T-helper 1 cell (primary cell): ENCODE results near the gene FBXW4.
"Not testable (repeated sequence)": the region's sequence is repeated elsewhere in the genome, so short reads cannot be mapped to it uniquely, and the experiment has no call there.

Experiments
- DNase-seq, 5 donors: peaks; one replicate each; pipeline ENCODE4 v3.0.0-alpha.2; 2012 to 2020

Gene FBXW4

GRCh38 chr10:101616415-101617101, 78.4 kb downstream of the FBXW4 start:
- DNase-seq, result no peak

GRCh38 chr10:101615525-101616116, 79.3 kb downstream of the FBXW4 start:
- no peak for DNase-seq

GRCh38 chr10:101614663-101615524, 80.1 kb downstream of the FBXW4 start:
- no peak for DNase-seq

DNA sequence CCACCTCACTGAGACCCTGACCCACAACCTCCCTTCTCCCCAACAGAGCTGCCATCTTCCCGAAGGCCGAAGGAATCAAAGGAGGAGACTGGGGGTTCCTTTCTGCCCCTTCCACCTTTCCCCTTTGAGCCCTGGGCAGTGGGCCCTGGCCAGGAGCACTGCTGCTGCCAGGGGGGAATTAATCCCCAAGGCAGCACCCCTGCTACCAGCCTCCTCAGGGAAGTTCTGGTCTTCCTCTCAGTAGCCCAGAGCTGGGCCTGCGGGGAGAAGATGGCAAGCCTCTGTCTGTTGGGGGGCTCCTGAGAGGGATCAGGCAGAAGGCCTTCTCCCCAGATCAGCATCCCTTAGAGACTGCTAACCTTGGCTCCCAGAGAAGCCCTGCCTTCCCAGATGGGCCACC, 81.3 kb downstream of the FBXW4 start:
- no peak for DNase-seq

- no peak for DNase-seq
Measured at GRCh38 chr10:101612872-101613271, 82.1 kb downstream of the FBXW4 start.

DNA sequence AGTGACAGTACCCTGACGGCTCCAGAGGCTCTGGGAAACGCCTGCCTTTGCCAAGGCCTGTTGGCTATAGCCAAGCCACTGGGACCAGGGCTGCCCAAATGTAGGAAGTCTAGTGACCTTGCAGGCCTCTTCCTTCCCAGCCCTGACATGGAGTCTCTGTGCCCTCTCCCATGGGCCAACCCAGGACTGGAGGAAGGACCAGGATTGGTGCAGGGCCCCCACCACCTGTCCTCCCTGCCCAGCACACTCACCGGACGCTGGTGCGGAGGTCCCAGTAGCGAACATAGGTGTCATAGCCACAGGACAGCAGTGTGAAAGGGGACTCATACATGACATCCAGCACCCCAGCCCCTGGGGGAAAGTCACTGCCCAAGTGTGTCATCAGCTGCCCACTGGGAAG, 82.9 kb downstream of the FBXW4 start:
- no peak for DNase-seq

GRCh38 chr10:101611096-101611905, 83.7 kb downstream of the FBXW4 start:
- no peak for DNase-seq

GRCh38 chr10:101609481-101609880, 85.5 kb downstream of the FBXW4 start:
- no peak for DNase-seq

GRCh38 chr10:101607124-101607523, 87.8 kb downstream of the FBXW4 start:
- no peak for DNase-seq

- peak in 3 of 5 donors; percentile 26 to 71 (median 41) for DNase-seq
Measured at GRCh38 chr10:101602761-101603398, 92.1 kb downstream of the FBXW4 start.

DNA sequence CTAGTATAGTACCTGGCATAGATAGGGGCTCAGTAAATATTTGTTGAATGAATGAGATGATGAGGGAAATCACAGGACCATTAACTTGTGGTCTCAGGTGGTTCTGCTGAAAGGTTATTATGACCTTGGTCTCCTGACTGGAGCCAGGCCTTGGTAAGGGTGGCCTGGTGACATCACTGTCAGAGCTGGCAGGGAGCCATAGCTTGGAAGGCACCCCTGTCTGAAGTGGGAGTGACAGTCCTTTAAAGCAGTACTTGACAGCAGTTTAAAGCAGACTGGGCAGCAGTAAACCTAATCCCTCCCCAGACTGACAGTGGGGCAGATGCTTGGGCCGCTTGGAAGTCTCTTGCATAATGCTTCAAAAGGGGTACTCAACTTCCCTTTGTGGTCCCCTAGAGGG, 93.4 kb downstream of the FBXW4 start:
- DNase-seq, result no peak

DNA sequence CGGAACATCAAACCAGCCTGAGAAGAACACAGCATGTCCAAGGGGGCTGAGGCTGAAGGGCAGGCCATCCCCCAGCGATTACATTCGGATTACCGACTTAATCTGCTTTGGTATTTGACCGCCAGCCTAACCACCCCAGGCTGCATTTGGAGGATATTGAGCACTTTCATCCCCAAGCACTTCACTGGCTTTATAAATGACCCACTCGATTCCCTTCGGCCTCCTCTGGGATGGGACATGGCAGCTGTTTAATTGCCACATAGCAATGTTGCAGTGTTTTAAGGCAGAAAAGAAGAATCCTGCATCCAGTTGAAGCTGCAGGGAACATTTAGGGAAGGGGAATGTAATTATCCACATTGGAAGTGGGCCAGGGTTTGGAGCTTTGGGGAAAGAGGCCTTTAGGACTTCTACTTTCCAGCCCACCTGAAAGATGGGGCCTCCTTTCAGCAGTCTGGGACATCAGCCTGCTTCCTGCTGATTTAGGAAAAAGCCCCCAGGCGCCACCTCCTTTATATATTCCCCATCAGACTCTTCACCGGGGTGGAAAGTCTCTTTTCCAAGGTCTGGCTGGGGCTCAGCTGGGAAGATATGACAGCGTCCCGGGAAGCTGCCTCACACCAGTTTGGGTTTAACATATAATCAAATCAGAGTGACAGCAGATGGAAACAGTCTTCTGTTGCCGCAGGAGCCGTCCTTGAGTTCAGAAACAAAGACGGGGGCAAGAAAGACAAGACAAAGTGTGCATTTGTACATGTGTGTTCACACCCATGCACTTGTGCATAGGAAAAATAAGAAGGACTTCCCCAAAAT, 97.7 kb downstream of the FBXW4 start:
- DNase-seq, result no peak

DNA sequence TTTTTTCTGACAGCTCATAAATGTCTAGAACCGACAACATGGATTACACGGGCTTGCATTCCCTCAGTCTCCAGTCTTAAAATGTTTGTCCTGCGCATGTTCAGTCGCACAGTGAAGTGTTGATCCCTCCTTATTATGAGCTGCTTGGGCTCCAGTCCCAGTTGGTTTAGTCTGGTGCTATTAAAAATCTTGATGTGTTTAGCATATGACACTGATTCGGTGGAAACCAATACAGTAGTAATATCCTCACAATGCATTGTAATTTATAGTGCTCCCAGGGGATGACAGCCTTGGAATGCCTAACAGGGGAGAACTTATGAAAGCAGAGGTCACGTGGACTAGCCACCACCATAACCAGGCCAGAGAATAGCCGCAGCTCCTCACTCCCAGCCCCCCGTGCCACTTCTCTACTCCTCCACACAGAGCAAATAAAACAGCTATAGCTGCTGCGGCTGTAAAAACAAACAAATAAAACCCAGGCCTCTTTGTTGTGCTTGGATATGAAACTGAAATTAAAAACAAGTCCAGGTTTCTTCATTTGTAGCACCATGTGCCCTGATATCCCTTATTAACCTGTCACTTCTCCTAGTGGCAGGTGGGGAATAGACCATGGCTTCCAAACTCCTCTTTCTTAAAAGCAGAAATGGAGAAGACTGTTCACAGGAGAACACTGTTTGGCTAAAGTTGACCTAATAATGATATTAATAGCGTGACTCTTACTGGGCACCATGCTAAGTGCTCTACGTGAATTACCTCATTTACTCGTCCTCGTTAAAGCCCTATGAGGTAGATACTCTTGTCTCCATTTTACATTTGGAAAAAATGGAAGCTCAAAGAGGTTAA, 99.2 kb downstream of the FBXW4 start:
- DNase-seq, result no peak

DNA sequence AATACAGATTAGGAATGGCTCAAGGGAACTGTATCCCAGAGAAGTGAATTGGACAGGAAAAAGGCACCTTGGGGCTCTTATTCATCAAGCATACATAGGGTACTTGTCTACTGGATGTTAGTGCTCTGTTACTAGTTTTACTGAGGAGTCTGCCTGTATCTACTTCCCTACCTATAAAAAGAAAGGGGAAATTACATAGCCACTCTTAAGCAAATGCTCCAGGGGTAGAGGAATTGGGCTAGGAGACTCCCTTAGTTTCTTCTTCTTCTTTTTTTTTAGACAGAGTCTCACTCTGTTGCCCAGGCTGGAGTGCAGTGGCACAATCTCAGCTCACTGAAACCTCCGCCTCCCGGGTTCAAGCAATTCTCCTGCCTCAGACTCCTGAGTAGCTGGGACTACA, 101.6 kb downstream of the FBXW4 start:
- not testable (repeated sequence) for DNase-seq

DNA sequence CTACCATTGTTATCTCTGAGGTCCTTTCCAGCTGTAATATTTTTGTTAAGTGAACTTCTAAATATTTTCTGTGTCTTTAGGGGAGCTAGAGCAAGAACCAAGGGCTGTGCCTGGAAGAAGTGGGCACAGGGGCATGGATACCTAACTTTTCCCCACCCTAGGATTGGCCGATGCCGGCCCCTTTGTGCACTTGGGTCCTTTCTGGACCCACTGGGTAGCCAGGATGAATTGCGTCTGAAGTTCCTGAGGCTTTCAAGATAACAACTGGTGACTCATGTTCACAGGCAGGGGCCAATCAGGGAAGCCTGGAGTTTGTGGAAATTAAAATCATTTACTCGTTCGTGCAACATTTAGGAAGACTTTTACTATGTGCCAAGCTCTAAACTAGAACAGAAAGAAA, 106.1 kb downstream of the FBXW4 start:
- no peak for DNase-seq

GRCh38 chr10:101587725-101588653, 107.0 kb downstream of the FBXW4 start, which contains the start of the genes DPCD and POLL:
TSS of gene DPCD (plus strand) at chr10:101588321. CDS start at chr10:101588337, 16 bp downstream.
TSS of gene POLL (minus strand) at chr10:101588257. CDS start at chr10:101587360, 897 bp downstream.
- peak; percentile 72 to 87 (median 81) for DNase-seq

- no peak for DNase-seq
Measured at GRCh38 chr10:101585841-101586240, 109.1 kb downstream of the FBXW4 start.

DNA sequence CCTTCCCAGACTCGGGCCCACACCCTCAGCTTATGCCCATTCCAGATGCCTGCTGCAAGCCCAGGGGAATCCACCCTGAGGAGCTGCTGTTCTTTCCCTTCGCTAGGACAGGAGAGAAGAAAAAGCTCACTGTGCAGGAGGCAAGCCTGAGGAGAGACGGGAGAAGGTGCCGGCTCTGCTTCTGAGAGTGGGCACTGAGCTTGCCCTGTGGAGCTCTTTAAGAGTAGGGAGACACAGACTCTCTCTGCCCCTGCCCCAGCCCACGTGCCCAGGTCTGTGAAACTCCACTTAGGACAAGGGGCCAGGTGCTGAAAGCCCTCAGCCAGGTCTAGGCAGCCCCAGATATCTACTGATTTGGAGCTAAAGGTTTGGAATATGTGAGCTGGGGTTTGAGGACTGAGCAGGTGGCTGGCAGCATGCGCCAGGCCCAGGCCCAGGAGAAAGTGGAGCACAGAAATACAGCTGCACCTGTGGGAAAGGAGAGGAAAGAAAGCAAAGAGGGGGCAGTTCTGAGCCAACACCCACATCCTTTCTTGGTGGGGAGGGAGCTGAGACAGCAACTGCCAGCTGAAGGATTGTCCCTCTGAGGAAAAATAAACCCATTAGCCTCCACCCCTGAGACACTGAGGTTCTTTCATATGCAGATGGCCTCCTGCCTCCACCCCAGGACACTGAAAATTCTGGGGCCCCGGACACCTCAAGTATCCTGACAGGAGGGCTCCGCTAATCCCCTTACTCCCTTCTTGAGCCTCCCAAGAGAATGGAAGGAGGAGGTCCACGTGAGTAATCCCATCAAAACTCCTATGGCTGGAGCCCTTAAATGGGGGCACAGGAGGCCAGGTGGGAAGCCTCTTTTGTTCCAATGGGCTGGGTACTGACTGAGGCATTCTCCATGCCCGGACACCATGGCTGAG, 114.2 kb downstream of the FBXW4 start:
- no peak for DNase-seq
